HG03469 (cell line): ENCODE results near the gene DNAJB6.

Experiments used
- ATAC-seq: cut with Tn5 transposase; IDR thresholded peaks from one replicate; pipeline ENCODE4 v1.9.1; 2021; ENCODE audit warnings: mild to moderate bottlenecking, moderate library complexity, moderate number of reproducible peaks; ENCODE audit not compliant: unreplicated experiment

Gene DNAJB6

DNA sequence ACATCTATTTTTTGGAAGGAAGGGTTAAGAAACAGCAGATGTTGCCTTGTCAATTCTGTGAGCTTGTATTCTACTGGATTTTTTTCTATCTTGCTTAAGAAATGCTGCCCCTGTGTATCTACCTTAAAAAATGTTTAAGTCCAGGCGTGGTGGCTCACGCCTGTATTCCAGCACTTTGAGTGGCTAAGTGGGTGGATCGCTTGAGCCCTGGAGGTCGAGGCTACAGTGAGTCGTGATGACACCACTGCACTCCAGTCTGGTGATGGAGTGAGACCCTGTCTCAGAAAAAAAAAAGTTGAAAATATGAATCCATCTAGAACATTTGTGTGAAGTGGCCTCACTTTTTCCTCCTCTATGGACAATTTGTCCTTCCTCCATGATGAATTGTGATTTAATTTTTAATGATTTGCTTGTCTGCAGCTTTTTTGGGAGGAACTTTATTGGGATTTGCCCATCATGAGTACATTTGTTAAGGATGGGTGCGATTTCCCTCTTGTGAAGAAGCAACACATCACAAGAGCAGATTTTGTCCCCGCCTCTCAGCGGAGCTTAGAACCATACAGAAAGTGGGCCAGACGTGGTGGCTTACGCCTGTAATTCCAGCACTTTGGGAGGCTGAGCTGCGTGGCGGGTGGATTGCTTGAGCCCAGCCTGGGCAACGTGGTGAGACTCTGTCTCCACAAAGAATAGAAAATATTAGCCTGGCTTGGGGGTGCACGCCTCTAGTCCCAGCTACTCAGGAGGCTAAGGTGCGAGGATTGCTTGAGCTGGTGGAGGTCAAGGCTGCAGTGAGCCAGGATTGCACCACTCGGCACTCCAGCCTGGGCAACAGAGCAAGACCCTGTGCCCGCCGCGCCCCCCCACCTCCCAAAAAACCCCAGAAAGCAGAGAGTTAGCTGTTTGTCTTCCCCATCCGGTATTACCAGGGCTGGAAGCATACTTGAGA lies 57.7 kb downstream of the DNAJB6 start:
- ATAC-seq: no peak

GRCh38 chr7:157395206-157395605 lies 58.4 kb downstream of the DNAJB6 start:
- ATAC-seq: no peak

- no peak for ATAC-seq
Measured at GRCh38 chr7:157396316-157397035, 59.7 kb downstream of the DNAJB6 start.

DNA sequence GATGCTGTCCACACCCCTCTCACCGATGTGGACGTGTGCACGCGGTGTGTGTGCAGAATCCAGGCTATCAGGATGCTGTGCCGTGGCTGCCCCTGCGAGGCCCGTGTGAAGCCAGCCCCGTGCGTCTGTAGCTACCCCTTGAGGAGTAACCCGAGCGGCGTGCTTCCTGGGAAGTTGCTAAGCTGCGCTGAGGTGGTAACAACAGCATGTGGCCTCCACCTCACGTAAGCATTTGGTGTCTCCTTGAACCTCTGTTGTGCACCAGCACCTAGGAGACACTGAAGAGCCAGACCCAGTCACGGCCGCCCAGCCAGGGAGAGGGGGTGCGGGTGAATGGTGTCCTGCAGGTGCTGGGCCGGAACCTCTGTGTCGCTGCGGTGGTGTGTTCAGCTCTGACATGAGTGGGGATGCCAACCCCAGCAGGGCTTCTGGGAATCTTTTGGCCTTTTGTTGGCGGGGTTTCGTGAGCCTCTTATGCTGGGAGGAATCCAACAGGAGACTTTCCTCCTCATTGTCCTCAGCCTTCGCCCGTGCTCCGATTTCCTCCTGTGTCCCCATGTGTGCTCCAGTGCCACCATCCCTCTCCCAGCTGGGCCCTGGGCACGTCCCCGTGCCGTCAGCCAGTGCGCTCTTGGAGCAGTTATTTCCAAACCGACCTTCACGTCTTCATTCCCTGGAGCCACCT lies 60.4 kb downstream of the DNAJB6 start:
- no peak for ATAC-seq

DNA sequence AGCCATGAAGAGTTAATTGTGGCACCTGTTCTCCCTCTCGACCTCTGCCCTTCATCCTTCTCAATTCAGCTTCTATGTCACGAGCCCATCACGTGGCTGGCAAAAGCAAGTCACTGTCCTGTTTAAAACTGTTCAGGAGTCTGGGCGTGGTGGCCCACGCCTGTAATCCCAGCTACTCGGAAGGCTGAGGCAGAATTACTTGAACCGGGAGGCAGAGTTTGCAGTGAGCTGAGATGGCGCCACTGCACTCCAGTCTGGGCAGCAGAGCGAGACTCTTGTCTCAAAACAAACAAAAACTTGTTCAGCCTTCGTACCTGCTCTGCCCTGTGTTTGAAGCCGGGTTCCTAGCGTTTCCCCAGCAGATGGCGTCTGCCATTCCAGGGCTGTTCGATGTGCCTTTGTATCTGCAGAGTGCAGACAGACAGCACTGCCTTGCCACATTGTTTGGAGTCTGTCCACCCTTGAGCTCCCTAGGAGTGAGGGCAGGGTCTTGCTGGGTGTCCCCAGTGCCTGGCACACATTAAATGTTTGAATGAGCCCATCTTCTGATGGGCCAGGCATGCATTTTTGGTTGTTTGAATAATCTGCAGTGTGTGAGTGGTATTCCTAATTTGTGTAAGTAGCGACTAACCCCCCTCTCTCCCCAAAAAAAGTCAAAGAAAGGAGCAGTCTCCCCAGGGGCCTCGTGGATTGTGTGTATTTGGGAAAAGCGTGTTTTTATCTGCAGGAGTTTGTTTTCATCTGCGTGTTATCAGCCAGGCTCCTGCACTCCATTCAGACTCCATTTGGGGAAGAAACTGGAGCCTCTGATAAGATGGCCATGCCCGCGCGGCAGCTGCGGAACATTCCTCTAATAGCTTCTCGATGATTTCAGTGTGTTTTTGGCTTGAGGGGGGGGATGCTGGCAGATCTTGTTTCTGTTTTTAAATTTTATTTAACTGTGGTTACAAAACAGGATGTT lies 61.2 kb downstream of the DNAJB6 start:
- no peak for ATAC-seq

DNA sequence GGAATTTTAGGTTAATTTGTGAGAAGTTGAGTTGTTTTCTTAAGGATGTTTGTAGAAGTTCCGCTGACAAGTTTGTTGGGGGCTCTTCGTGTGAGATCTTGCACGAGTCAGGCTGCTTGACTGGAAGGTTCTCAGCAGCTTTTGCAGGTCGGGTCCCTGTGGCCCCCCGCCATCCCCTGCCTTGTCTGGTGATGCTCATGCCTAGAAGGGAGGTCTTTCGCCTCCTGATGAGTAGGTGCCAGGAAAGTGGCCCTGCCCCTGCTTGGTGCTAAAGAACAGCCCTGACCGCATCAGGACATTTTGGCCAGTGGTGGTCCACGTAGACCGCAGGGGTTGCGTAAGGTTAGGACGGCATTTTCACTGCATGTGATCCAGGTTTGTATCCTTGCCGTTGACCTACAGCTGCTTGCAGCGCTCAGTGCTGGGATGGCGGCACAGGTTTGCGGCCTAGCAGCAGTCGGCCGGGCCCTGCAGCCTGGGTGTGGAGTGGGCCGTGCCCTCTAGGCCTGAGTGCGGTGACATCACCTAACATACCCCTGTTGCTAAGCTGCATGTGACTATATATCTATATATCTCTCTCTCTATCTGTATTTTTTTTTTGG lies 62.4 kb downstream of the DNAJB6 start:
- no peak for ATAC-seq

DNA sequence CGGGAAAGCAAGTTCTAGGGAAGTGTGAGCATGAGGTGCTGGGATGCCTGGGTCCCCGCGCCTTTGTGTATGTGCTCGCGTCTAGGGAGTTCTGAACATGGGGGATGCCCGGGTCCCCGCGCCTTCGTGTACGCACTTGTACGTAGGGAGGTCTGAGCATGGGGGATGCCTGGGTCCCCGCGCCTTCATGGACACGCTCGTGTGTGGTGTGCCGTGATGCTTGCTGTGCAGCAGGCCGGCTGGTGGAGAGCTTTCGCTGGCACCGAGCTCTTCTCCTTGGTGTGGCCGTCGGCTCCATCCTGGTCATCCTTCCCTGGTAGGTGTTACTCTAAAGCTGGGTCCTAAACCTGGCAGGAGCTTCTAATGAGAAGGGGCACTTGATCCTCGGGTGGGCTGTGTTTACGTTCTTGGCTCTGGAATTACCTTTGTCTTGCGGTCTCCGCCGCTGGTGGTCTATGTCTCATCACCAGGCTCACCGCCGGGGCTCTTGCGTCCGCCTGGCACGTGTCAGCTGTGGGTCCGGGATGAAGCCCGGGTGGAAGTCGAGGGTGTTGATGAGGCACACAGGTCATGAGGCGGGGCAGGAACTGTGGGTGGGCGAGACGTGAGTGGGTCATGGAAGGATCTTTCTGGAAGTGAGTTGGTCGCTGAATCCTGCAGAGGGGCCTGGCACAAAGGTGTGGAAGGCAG lies 63.5 kb downstream of the DNAJB6 start:
- ATAC-seq: no peak

GRCh38 chr7:157401567-157402387 lies 65.0 kb downstream of the DNAJB6 start:
- ATAC-seq: no peak

GRCh38 chr7:157402388-157402703 lies 65.5 kb downstream of the DNAJB6 start:
- no peak for ATAC-seq

DNA sequence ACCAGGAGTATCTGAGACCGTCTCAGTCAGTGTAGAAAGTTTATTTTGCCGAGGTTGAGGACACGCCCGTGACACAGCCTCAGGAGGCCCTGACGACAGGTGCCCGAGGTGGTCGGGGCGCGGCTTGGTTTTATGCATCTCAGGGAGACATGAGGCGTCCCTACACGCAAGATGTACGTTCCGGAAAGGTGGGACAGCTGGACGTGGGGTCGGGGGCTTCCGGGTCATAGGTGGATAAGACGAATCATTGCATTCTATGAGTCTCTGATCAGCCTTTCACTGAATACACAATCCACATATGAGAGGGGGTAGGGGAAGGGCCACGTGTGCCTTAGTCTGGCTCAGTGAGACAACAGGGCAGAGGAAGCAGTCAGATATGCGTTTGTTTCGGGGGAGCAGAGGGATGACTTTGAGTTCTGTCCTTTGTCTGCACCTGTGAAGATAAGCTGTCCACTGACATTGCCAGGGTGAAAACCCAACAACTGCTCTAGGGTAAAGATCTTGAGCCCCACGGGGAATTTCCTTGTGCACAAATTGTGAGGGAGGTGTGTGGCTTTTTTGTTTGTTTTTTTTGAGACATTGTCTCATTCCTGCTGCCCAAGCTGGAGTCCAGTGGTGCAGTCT lies 66.2 kb downstream of the DNAJB6 start:
- no peak for ATAC-seq

GRCh38 chr7:157403646-157404401 lies 67.0 kb downstream of the DNAJB6 start:
- no peak for ATAC-seq

DNA sequence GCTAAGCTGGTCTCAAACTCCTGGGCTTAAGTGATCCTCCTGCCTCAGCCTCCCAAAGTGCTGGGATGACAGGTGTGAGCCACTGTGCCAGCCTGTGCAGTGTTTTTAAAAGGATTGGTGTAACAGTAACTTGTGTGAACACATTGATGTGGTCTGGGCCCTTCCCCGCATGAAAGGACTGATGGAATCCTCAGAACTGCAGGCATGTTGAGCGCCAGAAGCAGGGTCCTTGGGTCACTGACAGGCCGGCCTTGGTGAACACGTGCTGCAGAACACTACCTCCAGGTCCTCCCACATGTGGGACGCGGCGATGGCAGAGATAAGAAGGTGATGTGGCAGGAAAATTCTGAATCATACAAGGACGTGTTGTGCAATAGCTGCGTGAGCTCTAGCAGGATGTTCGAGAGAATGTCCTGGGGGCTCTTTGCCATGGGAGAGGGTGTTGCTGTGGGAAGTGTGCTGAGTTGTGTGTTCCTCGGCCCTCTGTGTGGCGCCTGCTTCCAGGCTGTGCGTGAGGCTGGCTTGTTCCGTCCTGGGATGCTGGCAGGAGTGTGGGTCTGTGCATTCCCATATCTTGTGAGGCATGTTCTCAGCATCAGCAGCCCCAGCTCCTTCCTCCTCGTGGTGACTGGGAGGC lies 68.2 kb downstream of the DNAJB6 start:
- ATAC-seq: no peak

DNA sequence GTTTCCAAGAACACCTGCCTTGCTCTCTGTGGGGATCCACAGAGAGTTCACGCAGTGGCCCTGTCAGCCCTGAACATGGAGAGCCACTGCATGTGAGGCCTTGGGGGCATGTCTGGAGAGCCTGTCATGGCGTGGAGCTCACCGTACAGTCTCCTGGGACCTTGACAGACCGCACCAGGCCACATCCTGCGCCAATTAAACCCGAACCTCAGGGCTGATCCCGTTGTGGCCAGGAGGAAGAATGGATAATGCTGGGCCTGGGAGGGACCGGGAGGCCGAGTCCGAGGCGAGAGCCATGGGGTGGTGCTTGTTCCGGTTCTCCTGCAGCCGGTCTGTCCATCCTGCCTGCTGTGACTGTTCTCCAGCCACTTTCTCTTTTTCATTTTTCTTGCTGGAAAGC lies 68.7 kb downstream of the DNAJB6 start:
- no peak for ATAC-seq

- no peak for ATAC-seq
Measured at GRCh38 chr7:157405914-157406810, 69.4 kb downstream of the DNAJB6 start.

DNA sequence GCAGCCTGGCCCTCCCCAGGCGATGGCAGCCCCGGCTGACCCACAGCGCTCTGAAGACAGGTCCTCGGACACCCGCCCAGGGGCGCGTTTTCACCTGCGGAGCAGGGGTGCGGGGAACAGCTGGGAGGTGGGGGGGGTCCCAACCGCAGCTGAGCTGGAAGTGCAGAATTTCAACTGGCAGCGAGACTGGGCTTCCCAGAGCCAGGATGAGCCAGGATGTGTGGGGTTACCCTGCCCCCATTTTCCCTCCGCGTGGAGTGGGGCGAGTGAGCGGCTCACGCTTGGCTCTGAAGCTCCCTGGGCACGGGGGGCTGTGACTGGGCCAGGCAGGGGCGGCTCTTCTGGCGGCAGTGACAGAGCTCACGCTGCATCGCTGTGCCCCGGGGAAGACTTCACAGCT lies 70.2 kb downstream of the DNAJB6 start:
- no peak for ATAC-seq
